Measurements from ENCODE around the gene SNF8.

SNF8 gene

GRCh38 chr17:48890086-48890485 lies 54.6 kb downstream of the SNF8 start:
- no peak for DNase-seq (ENCODE audit: low spot score)

DNA sequence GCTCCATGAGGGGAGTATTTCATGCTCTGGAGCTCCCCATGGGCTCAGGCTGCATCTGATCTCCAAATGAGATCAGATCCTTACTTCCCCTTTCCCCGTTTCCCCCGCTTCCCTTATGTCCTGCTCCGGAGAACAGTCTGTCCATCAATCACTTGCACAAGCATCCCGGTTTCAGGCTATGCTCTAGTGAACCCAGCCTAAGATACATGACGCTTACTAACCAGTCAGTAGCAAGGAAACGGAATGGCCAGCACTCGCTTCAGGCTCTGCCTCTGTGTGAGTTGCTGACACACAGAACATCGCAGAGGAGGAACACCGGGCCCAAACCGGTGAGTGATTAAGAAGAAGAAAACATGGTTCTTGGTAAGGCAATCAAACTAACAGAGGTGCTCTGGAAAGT lies 61.5 kb downstream of the SNF8 start:
- DNase-seq (ENCODE audit: low spot score), result no peak

- no peak for DNase-seq (ENCODE audit: low spot score)
Measured at GRCh38 chr17:48882272-48882671, 62.4 kb downstream of the SNF8 start.
